ENCODE measurements around the gene CAMK2B.

The CAMK2B gene

DNA sequence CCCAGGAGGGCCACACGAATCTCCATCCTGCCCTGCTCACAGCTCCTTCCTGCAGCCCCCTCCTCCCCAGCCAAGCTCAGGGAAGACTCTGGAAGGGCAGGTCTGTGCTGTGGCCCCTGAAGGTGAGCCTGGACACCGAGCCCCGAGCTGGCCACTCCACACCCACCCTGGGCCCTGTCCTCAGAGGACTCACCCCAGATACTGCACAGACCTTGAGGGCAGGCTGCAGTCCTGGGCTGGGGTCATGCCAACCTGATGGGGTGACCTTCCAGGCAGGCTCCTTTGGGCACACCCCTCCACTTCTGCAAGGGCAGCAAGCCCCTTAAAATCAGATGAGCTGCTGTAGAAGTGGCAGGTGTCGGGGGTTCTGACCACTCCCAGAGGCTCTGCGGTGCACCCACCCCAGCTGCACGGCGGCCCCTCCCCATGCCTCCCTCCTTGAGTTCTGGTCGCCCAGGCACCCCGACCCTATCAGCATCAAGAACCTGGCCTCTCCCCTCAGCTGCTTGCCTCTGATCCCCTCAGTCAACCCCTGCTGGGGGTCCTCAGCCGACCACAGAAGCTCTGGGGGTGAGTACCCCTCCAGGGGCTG is 100.3 kb downstream of the CAMK2B start:
- Histone ChIP-seq H4K20me1 (ENCODE audit: control insufficient read depth, insufficient read depth, low read depth, low read length) (no peaks in the 10 kb centered on the region), H3K27me3 (ENCODE audit: control insufficient read depth, low read length) (no peaks in the 10 kb centered on the region), H3K79me2 (ENCODE audit: control insufficient read depth, low read length) (no peaks in the 10 kb centered on the region), H3K4me2 (ENCODE audit: low read length) (no peak overlapping the region), H3K36me3 (ENCODE audit: control insufficient read depth, low read length) (no peaks in the 10 kb centered on the region), H3K4me1 (ENCODE audit: control insufficient read depth, low read length) (no peaks in the 10 kb centered on the region), H3K27ac (ENCODE audit: low read depth, low read length) (no peak overlapping the region), H3F3A (ENCODE audit: control insufficient read depth, insufficient read depth) (no peaks in the 10 kb centered on the region), H3K9me2 (replicated peaks; ENCODE audit: control insufficient read depth, low read length) (no peaks in the 10 kb centered on the region), H3K4me3 (ENCODE audit: low read length) (no peak overlapping the region), H3K9me3 (ENCODE audit: control insufficient read depth, insufficient read depth, low read length) (no peaks in the 10 kb centered on the region)
- TF ChIP-seq, protein P1, sequence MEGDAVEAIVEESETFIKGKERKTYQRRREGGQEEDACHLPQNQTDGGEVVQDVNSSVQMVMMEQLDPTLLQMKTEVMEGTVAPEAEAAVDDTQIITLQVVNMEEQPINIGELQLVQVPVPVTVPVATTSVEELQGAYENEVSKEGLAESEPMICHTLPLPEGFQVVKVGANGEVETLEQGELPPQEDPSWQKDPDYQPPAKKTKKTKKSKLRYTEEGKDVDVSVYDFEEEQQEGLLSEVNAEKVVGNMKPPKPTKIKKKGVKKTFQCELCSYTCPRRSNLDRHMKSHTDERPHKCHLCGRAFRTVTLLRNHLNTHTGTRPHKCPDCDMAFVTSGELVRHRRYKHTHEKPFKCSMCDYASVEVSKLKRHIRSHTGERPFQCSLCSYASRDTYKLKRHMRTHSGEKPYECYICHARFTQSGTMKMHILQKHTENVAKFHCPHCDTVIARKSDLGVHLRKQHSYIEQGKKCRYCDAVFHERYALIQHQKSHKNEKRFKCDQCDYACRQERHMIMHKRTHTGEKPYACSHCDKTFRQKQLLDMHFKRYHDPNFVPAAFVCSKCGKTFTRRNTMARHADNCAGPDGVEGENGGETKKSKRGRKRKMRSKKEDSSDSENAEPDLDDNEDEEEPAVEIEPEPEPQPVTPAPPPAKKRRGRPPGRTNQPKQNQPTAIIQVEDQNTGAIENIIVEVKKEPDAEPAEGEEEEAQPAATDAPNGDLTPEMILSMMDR (IDR thresholded peaks at IDR 0.05; ENCODE audit: low read depth, low read length, poor library complexity, severe bottlenecking): no peak
- TF ChIP-seq EZH2phosphoT487 (IDR thresholded peaks at IDR 0.05; ENCODE audit: borderline replicate concordance, low read length): no peak

GRCh38 chr7:44224080-44224973 is 101.1 kb downstream of the CAMK2B start:
- H4K20me1 ChIP-seq (ENCODE audit: control insufficient read depth, insufficient read depth, low read depth, low read length): no peaks in the 10 kb centered on the region
- no peak overlapping the region for H3K27ac ChIP-seq (ENCODE audit: low read depth, low read length)
- no peaks in the 10 kb centered on the region for H3K9me2 ChIP-seq (replicated peaks; ENCODE audit: control insufficient read depth, low read length)
- no peaks in the 10 kb centered on the region for H3K79me2 ChIP-seq (ENCODE audit: control insufficient read depth, low read length)
- TF ChIP-seq, protein P1 (IDR thresholded peaks at IDR 0.05; ENCODE audit: low read depth, low read length, poor library complexity, severe bottlenecking): no peak
- TF ChIP-seq EZH2phosphoT487 (IDR thresholded peaks at IDR 0.05; ENCODE audit: borderline replicate concordance, low read length): no peak
- no peaks in the 10 kb centered on the region for H3K36me3 ChIP-seq (ENCODE audit: control insufficient read depth, low read length)
- no peaks in the 10 kb centered on the region for H3F3A ChIP-seq (ENCODE audit: control insufficient read depth, insufficient read depth)
- H3K4me1 ChIP-seq (ENCODE audit: control insufficient read depth, low read length): no peaks in the 10 kb centered on the region
- H3K4me3 ChIP-seq (ENCODE audit: low read length): no peak overlapping the region
- no peaks in the 10 kb centered on the region for H3K9me3 ChIP-seq (ENCODE audit: control insufficient read depth, insufficient read depth, low read length)
- no peak overlapping the region for H3K4me2 ChIP-seq (ENCODE audit: low read length)
- no peaks in the 10 kb centered on the region for H3K27me3 ChIP-seq (ENCODE audit: control insufficient read depth, low read length)

- no peak for TF ChIP-seq EZH2phosphoT487 (IDR thresholded peaks at IDR 0.05; ENCODE audit: borderline replicate concordance, low read length)
- TF ChIP-seq, protein P1 (IDR thresholded peaks at IDR 0.05; ENCODE audit: low read depth, low read length, poor library complexity, severe bottlenecking): no peak
- no peaks in the 10 kb centered on the region for H3K4me1 ChIP-seq (ENCODE audit: control insufficient read depth, low read length)
- no peaks in the 10 kb centered on the region for H3K9me2 ChIP-seq (replicated peaks; ENCODE audit: control insufficient read depth, low read length)
- H4K20me1 ChIP-seq (ENCODE audit: control insufficient read depth, insufficient read depth, low read depth, low read length): no peaks in the 10 kb centered on the region
- no peaks in the 10 kb centered on the region for H3K79me2 ChIP-seq (ENCODE audit: control insufficient read depth, low read length)
- H3K27me3 ChIP-seq (ENCODE audit: control insufficient read depth, low read length): no peaks in the 10 kb centered on the region
- no peaks in the 10 kb centered on the region for H3K9me3 ChIP-seq (ENCODE audit: control insufficient read depth, insufficient read depth, low read length)
- H3K27ac ChIP-seq (ENCODE audit: low read depth, low read length): no peak overlapping the region
- H3K4me2 ChIP-seq (ENCODE audit: low read length): no peak overlapping the region
- no peaks in the 10 kb centered on the region for H3K36me3 ChIP-seq (ENCODE audit: control insufficient read depth, low read length)
- H3F3A ChIP-seq (ENCODE audit: control insufficient read depth, insufficient read depth): no peaks in the 10 kb centered on the region
- no peak overlapping the region for H3K4me3 ChIP-seq (ENCODE audit: low read length)
These were observed 101.9 kb downstream of the CAMK2B start for GRCh38 chr7:44223362-44224079.
